Spleen (tissue), 11 donors: ENCODE data around the gene NR2C2. TPM values are rescaled to one million over a fixed set of nuclear protein-coding genes. Genes with fewer than 3 reads are reported as not detected.

ENCODE experiments used
- DNase-seq: peaks from one replicate; pipeline ENCODE4 v3.0.0-alpha.2; 2020
- H3K27ac ChIP-seq, 8 donors: fragments of 200-600 bp; sonication (generic) in 7 of 8; 1 replicate in 4 of 8; 2 replicates in 4 of 8; pipeline versions ENCODE4 v1.5.0 to v1.8.0; 2016 to 2021; ENCODE audit warnings: inconsistent platforms in 4 of 8, mild to moderate bottlenecking in 4 of 8, moderate library complexity in 1 of 8
- H3K27me3 ChIP-seq, 7 donors: fragments of 200-600 bp; sonication (generic) in 6 of 7; replicated peaks in 1 of 7; 1 replicate in 4 of 7; 2 replicates in 3 of 7; pipeline versions ENCODE4 v1.5.0 to v1.8.0; 2016 to 2021; ENCODE audit warnings: inconsistent platforms in 3 of 7, mild to moderate bottlenecking in 1 of 7
- H3K36me3 ChIP-seq, 6 donors: fragments of 200-600 bp; sonication (generic) in 5 of 6; 1 replicate in 4 of 6; 2 replicates in 2 of 6; pipeline versions ENCODE4 v1.5.0 to v1.8.0; 2016 to 2021; ENCODE audit warnings: inconsistent platforms in 2 of 6
- H3K4me1 ChIP-seq, 6 donors: fragments of 200-600 bp; sonication (generic) in 5 of 6; 1 replicate in 3 of 6; 2 replicates in 3 of 6; pipeline versions ENCODE4 v1.5.0 to v1.8.0; 2016 to 2021; ENCODE audit warnings: inconsistent platforms in 3 of 6
- H3K4me3 ChIP-seq, 8 donors: fragments of 200-600 bp; sonication (generic) in 7 of 8; 1 replicate in 4 of 8; 2 replicates in 4 of 8; pipeline versions ENCODE4 v1.5.0 to v1.8.0; 2016 to 2021; ENCODE audit warnings: inconsistent platforms in 4 of 8, mild to moderate bottlenecking in 4 of 8, moderate library complexity in 2 of 8
- H3K9me3 ChIP-seq, 8 donors: fragments of 200-600 bp; sonication (generic) in 7 of 8; 1 replicate in 4 of 8; 2 replicates in 4 of 8; pipeline versions ENCODE4 v1.5.0 to v1.8.0; 2016 to 2021; ENCODE audit warnings: inconsistent platforms in 4 of 8
- POLR2A ChIP-seq, 3 donors: fragments of 450-650 bp; IDR thresholded peaks; one replicate each; pipeline ENCODE4 v1.5.1; 2017; ENCODE audit warnings: antibody characterized with exemption in 3 of 3, mild to moderate bottlenecking in 1 of 3
- POLR2AphosphoS5 ChIP-seq, 3 donors: sonication (generic); formaldehyde crosslinking; IDR thresholded peaks; one replicate each; pipeline ENCODE4 v1.5.1; 2017; ENCODE audit warnings: antibody characterized with exemption in 3 of 3
- WGBS, 5 donors: extraction: QIAGEN DNeasy Blood & Tissue Kit in 3 of 5; methylation state at CpG; one replicate each; pipeline versions ENCODE4 v1.1.5 to v1.1.7; 2013 to 2018; 5-methylcytosine and 5-hydroxymethylcytosine counted together
- intact Hi-C: fragments of 100-400 bp; cut with DNase I; formaldehyde crosslinking; loops from one replicate; pipeline ENCODE4 v1.15.0; 2023; ENCODE audit warnings: low total_unique reads
- polyA plus RNA-seq, 3 donors: library from polyadenylated mRNA; stranded (reverse); fragments of 200-250 nt; gene quantifications; one replicate each; pipeline ENCODE4 v1.2.1, GENCODE V29; 2013
- total RNA-seq, 7 donors: library from RNA; depleted of rRNA in 3 of 7; stranded (reverse); fragments of >200 nt in 3 of 7; fragmentation: NEBNext Ultra II Directional in 4 of 7; extraction: Animal tissue kit (Norgen Biotek cat#: 25700) in 4 of 7; gene quantifications; one replicate each; pipeline versions ENCODE4 v1.1.0 to v1.2.1, GENCODE V29; 2016 to 2021
- TF ChIP-seq, protein P1 (sequence below), 11 experiments: fragments of 200-600 bp in 7 of 11; fragments of 450-650 bp in 4 of 11; sonication (generic) in 4 of 11; IDR thresholded peaks in 8 of 11; conservative IDR thresholded peaks in 3 of 11; 1 replicate in 7 of 11; 2 replicates in 4 of 11; pipeline versions ENCODE4 v1.4.0 to v1.8.0; 2016 to 2021; ENCODE audit warnings: antibody characterized with exemption in 11 of 11, inconsistent platforms in 4 of 11, mild to moderate bottlenecking in 1 of 11
- donor health status: healthy with polysubstance abuse.
- donor health status: DM: no; HTN: no; CAD: no; lungs with moderate emphysema.
- donor health status: DM: no; HTN: no; CAD: no.
- donor health status: Bipolar disorder and iron deficiency.
- donor health status: healthy.
- donor health status: DM: no; HTN: no; CAD: no.
- donor health status: DM: yes; HTN: yes; CAD: no.

Gene NR2C2
- total and polyA plus RNA-seq, 10 donors = 7.2 to 75.5 (median 60.2) TPM

DNA sequence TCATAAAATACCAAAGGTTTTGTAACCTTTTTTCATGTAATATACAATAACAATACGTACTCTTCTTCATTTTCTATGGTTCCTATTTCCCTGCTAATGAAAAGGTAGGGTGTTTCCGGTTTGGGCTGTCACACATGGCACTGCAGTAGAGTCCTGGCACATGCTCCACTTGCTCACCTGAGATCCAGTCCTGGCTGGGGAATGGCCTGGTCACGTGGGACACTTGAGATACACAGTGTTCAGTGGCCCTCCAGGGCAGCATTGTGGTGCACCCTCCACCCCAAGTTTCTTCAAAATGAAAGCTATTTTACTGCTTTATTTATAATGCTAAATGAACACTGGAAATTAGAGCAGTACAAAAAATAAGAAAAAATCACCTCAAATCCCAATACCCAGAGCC lies 94.6 kb downstream of the NR2C2 start:
- peaks cover 11 to 42% (median 24%) of the 10 kb centered on the region in 6 donors for H3K4me1 ChIP-seq
- no peaks in the 10 kb centered on the region for H3K9me3 ChIP-seq
- H3K27me3 ChIP-seq = no peaks in the 10 kb centered on the region
- H3K4me3 ChIP-seq = no peak overlapping the region
- 86 to 94% (median 90%) methylated on average over 3 of the region's 3 CpGs for WGBS, 5 donors
- H3K27ac ChIP-seq = no peak overlapping the region
- H3K36me3 ChIP-seq = peaks cover 0 to 100% (median 76%) of the 10 kb centered on the region in 6 donors
- DNase-seq = no peak
- TF ChIP-seq POLR2AphosphoS5 (IDR thresholded peaks at IDR 0.05) (no peak), POLR2A (IDR thresholded peaks at IDR 0.05) (no peak)
- TF ChIP-seq, protein P1, sequence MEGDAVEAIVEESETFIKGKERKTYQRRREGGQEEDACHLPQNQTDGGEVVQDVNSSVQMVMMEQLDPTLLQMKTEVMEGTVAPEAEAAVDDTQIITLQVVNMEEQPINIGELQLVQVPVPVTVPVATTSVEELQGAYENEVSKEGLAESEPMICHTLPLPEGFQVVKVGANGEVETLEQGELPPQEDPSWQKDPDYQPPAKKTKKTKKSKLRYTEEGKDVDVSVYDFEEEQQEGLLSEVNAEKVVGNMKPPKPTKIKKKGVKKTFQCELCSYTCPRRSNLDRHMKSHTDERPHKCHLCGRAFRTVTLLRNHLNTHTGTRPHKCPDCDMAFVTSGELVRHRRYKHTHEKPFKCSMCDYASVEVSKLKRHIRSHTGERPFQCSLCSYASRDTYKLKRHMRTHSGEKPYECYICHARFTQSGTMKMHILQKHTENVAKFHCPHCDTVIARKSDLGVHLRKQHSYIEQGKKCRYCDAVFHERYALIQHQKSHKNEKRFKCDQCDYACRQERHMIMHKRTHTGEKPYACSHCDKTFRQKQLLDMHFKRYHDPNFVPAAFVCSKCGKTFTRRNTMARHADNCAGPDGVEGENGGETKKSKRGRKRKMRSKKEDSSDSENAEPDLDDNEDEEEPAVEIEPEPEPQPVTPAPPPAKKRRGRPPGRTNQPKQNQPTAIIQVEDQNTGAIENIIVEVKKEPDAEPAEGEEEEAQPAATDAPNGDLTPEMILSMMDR (IDR thresholded peaks at IDR 0.05 in 8 of 11, conservative IDR thresholded peaks at IDR 0.05 in 3 of 11) = no peak
- intact Hi-C loops = loop anchor here (10.0 kb wide), 1 partner anchor 97 kb away; the partner anchor contains the start of gene NR2C2

DNA sequence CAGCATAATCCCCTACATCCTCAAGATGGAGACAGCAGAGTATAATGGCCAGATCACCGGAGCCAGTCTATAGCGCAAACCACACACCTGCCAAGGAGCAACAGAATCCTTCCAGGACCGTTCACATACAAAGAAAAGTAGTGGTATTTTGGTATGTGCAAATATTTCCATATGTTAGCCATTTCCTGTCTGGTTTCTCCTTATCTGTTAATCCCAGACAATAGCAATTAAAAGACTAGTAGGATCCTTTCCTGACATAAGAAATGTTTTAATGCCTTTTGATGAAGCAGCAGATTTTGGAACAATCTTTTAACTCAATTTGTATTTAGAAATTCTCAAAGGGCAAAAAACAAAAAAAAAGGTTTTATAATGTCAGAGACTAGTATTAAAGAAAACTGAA lies 95.6 kb downstream of the NR2C2 start:
- Histone ChIP-seq H3K27me3 (no peaks in the 10 kb centered on the region), H3K4me1 (peaks cover 11 to 42% (median 24%) of the 10 kb centered on the region in 6 donors), H3K27ac (peak overlapping the region in 1 of 8 donors; percentile 12), H3K36me3 (peaks cover 6 to 100% (median 78%) of the 10 kb centered on the region in 6 donors), H3K9me3 (no peaks in the 10 kb centered on the region), H3K4me3 (no peak overlapping the region)
- WGBS, 5 donors = 64 to 79% (median 73%) methylated on average over 3 of the region's 3 CpGs
- intact Hi-C loops = loop anchor here (10.0 kb wide), 1 partner anchor 98 kb away; the partner anchor contains the start of gene NR2C2
- TF ChIP-seq, protein P1 (IDR thresholded peaks at IDR 0.05 in 8 of 11, conservative IDR thresholded peaks at IDR 0.05 in 3 of 11) = no peak
- TF ChIP-seq POLR2AphosphoS5 (IDR thresholded peaks at IDR 0.05) = no peak
- DNase-seq = no peak

DNA sequence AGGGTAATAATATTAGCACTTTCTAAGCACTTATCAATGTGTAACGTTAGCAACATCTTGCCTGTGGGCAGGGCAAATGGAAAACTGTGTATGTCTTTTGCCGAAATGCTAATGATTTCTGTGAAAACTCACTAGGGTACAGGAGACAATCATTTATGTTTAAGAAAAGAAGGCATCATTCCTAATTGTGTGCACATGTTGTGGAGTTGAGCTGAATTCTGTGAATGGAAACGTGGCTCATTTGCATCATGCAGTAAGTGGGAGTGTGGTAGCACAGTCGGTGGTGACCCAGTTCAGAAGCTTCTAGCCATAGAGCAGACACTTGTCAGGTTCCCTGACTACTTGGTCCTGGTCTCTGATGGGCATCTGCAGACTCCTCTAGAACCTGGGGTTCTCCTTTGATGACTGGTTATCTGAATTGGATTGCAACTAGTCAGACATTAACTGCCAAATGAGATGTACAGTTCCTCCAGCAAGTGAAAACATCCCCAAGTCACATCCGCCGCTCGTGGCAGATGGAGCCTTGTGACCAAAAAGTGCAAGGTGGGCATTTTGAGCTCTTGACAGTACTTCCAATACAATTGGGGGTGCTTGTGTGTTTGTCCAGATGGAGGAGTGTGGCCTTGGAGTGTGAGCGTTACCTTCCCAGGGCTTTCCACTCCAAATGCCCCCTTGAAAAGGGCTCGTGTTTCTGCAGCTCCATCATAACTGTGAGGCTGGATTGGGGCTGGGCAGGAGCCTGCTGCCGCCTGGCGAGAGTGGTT lies 96.2 kb downstream of the NR2C2 start:
- Histone ChIP-seq H3K4me3 (no peak overlapping the region), H3K27ac (peak overlapping the region in 5 of 8 donors; percentile 10 to 62 (median 52)), H3K27me3 (no peaks in the 10 kb centered on the region), H3K36me3 (peaks cover 6 to 100% (median 78%) of the 10 kb centered on the region in 6 donors), H3K9me3 (no peaks in the 10 kb centered on the region), H3K4me1 (peaks cover 11 to 42% (median 24%) of the 10 kb centered on the region in 6 donors)
- no peak for DNase-seq
- intact Hi-C loops = loop anchor here (10.0 kb wide), 1 partner anchor 99 kb away; the partner anchor contains the start of gene NR2C2
- WGBS, 5 donors = 76 to 86% (median 84%) methylated on average over 11 of the region's 11 CpGs
- no peak for TF ChIP-seq POLR2A (IDR thresholded peaks at IDR 0.05)
- TF ChIP-seq POLR2AphosphoS5 (IDR thresholded peaks at IDR 0.05) = no peak
- TF ChIP-seq, protein P1 (IDR thresholded peaks at IDR 0.05 in 8 of 11, conservative IDR thresholded peaks at IDR 0.05 in 3 of 11) = no peak

DNA sequence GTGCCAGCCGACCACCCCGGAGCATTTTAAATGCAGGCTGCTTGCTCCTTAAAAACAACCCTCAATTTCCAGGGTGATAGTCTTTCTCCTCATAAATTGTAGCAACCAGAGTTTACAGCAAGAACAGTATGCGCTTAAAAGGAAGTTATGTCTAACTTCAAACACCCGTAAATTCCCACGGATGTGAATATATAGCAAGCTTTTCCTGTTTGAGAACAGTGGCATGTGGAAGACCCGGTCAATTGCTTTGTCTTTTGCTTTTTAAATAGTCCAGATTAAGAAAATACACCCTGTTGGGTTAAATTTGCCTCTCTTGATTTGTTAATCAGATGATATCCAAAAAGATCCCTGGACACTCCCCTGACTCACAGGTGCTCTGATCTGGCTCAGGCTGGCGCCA lies 96.9 kb downstream of the NR2C2 start:
- Histone ChIP-seq H3K27ac (peak overlapping the region in 6 of 8 donors; percentile 10 to 62 (median 50)), H3K4me1 (peaks cover 11 to 46% (median 24%) of the 10 kb centered on the region in 6 donors), H3K9me3 (no peaks in the 10 kb centered on the region), H3K36me3 (peaks cover 6 to 100% (median 78%) of the 10 kb centered on the region in 6 donors), H3K27me3 (no peaks in the 10 kb centered on the region), H3K4me3 (no peak overlapping the region)
- TF ChIP-seq, protein P1 (IDR thresholded peaks at IDR 0.05 in 8 of 11, conservative IDR thresholded peaks at IDR 0.05 in 3 of 11) = no peak
- no peak for TF ChIP-seq POLR2A (IDR thresholded peaks at IDR 0.05)
- TF ChIP-seq POLR2AphosphoS5 (IDR thresholded peaks at IDR 0.05) = no peak
- 45 to 51% (median 47%) methylated on average over 7 of the region's 7 CpGs for WGBS, 5 donors
- intact Hi-C loops = loop anchor here (10.0 kb wide), 1 partner anchor 100 kb away; the partner anchor contains the start of gene NR2C2
- no peak for DNase-seq
